Vagina (tissue), 2 donors: ENCODE measurements around the gene PAX7.

ENCODE experiments used
- CTCF ChIP-seq, 3 experiments: fragments of 450-650 bp in 2 of 3; fragments of 200-600 bp in 1 of 3; sonication (generic) in 1 of 3; IDR thresholded peaks; one replicate each; pipeline ENCODE4 v1.5.1; 2017 to 2019; ENCODE audit warnings: antibody characterized with exemption in 3 of 3, mild to moderate bottlenecking in 2 of 3, moderate library complexity in 2 of 3
- POLR2AphosphoS5 ChIP-seq, 2 donors: sonication (generic); formaldehyde crosslinking; IDR thresholded peaks; one replicate each; pipeline ENCODE4 v1.9.0; 2017; ENCODE audit warnings: antibody characterized with exemption in 2 of 2, mild to moderate bottlenecking in 2 of 2, low read depth in 1 of 2; ENCODE audit not compliant: insufficient read depth in 1 of 2

- TF ChIP-seq CTCF (IDR thresholded peaks at IDR 0.05) (no peak), POLR2AphosphoS5 (IDR thresholded peaks at IDR 0.05; ENCODE audit: insufficient read depth in 1 of 2, low read depth in 1 of 2) (no peak)
Observed at GRCh38 chr1:18638835-18639364, 8.3 kb downstream of the PAX7 start.
